ENCODE measurements around the gene DNAH5.
"Not testable (repeated sequence)": the region's sequence is repeated elsewhere in the genome, so short reads cannot be mapped to it uniquely, and the experiment has no call there.

The DNAH5 gene

GRCh38 chr5:13821366-13821765, 123.1 kb downstream of the DNAH5 start:
- DNase-seq = no peak

DNA sequence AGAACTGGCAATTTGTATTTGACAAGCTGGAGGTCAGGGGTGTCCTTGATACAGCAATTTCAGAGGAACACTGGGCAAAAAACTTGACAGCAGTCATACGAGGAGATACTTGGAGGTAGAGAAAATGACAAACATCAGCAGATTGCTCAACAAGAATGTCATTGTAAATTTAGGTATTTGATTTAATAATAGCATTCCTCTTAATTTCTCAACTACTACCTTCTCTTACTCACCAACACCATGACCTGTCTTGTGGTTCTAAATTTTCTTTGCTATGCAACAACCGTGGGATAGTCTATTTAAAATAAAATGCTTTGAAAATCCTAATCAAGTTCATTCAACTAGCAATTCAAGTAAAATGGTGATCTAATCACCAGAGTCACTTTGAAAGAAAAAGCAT, 128.4 kb downstream of the DNAH5 start:
- no peak for DNase-seq

GRCh38 chr5:13814301-13814700, 130.2 kb downstream of the DNAH5 start:
- peak; percentile 25 to 51 for DNase-seq

- no peak for DNase-seq
Measured at GRCh38 chr5:13809921-13810320, 134.6 kb downstream of the DNAH5 start.

GRCh38 chr5:13804336-13804735, 140.2 kb downstream of the DNAH5 start:
- no peak for DNase-seq

DNA sequence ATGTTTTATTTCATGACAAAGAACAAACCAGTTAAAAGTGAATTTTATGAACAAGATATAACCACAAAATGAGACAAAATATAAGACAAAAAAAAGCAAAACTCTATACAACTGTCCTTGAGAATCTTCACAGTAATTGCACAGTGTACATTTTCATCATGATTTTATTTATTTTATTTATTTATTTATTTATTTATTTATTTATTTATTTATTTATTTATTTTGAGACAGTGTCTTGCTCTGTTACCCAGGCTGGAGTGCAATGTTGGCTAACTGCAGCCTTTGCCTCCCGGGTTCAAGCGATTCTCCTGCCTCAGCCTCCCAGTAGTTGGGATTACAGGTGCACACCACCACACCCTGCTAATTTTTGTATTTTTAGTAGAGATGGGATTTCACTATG, 145.9 kb downstream of the DNAH5 start:
- DNase-seq = not testable (repeated sequence)

GRCh38 chr5:13785781-13786415, 158.6 kb downstream of the DNAH5 start:
- DNase-seq = no peak

- no peak for DNase-seq
Measured at GRCh38 chr5:13783726-13784125, 160.8 kb downstream of the DNAH5 start.

GRCh38 chr5:13780081-13780480, 164.4 kb downstream of the DNAH5 start:
- no peak for DNase-seq

DNA sequence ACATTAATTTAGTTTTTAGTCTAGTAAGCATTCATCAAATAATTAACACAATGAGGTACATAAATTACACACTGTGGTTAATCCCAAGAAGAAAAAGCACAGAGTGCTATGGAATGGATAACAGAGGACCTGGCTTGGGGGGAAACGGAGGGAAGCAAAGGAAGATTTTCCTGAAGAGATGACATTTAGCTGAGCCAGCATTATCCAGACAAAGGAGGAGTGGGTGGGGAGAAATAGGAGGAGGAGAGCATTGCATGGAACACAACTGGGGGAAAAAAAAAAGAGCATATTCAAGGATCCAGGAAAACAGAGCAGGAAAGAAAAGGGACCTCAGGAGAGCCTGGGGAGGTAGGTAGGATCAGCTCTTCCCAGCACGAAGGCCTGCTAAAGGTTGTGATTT, 170.8 kb downstream of the DNAH5 start:
- DNase-seq = no peak

- no peak for DNase-seq
Measured at GRCh38 chr5:13771011-13771571, 173.4 kb downstream of the DNAH5 start.

- DNase-seq = no peak
Measured at GRCh38 chr5:13766236-13766635, 178.3 kb downstream of the DNAH5 start.

- DNase-seq = no peak
Measured at GRCh38 chr5:13763719-13764118, 180.8 kb downstream of the DNAH5 start.

GRCh38 chr5:13749766-13750165, 194.7 kb downstream of the DNAH5 start:
- DNase-seq = no peak

- DNase-seq = no peak
Measured at GRCh38 chr5:13746026-13746425, 198.5 kb downstream of the DNAH5 start.

GRCh38 chr5:13745508-13745907, 199.0 kb downstream of the DNAH5 start:
- no peak for DNase-seq

GRCh38 chr5:13740471-13740870, 204.0 kb downstream of the DNAH5 start:
- DNase-seq = no peak

DNA sequence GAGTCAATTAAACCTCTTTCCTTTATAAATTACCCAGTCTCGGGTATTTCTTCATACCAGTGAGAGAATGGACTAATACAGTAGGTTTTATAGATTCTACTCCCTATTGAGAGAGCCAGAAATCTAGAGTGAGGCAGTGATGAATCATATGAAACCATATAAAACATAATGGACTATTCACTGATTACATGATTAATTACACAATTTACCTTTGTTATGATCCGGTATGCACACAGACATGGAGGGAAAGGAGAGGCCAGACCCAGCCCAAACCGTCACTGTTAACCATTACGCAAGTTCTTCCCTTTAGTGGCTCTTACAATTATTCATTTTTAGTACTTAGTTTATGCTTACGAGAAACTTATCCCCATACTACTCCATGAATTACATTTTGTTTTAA, 205.0 kb downstream of the DNAH5 start:
- DNase-seq = no peak

- DNase-seq = no peak
Measured at GRCh38 chr5:13735691-13736090, 208.8 kb downstream of the DNAH5 start.

DNA sequence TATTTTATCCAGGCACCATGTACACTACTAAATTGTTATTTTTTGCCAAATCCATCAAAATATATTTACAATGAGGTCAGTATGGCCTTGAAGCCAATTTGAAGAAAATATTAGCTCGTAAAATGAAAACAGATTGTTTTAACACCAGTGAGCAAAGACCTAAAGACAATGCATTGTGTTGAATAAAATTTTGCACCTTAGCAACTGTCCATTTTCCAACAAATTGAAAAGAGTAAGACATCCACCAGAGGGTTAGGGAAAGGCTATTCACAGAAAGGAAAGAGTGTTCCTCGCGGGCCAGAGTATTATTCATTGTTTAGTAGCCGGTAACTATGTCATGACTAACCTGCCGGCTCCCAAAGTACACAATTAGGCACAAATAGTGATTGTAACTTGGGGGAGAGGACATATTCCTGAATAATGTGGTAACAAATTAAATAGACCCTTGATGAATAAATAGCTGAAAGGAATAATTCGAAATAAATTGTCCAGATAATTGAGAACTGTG, 213.3 kb downstream of the DNAH5 start:
- DNase-seq = no peak

GRCh38 chr5:13708906-13709305, 235.6 kb downstream of the DNAH5 start:
- DNase-seq = no peak

DNA sequence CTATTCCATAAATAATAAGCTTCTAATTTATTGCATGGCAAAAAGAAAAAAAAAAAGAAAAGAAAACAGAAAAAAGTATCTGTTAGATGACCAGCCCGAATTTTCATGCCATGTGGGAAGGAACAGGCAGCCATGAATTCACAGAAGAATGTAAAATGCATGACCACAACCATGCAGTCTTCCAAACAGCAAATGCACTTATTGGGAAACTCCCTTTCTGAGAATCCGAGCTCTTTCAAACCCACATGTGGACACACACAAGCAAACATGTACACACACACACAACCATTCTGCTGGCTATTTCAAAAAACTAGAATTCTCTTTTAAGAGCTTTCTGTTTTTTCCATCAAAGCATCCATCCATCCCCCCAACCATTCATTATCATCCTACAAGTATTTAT, 236.1 kb downstream of the DNAH5 start:
- no peak for DNase-seq

DNA sequence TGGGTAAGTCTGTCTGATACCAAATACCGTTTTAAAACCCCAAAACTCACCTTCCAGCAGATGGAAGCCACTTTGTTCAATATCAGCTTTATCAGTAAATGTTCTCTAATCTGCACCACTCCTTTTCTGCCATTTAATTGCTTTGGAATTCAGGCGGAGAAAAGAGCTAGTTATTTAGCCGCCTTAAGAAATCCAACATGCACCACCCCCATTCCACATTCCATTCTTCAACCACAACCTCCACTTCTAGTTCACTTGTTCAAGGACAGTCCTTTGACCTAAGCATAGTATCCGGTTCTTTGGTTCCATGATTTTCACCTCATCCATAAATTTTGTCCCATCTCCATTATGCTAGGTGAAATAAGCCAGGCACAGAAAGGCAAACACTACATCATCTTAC, 240.1 kb downstream of the DNAH5 start:
- no peak for DNase-seq

DNA sequence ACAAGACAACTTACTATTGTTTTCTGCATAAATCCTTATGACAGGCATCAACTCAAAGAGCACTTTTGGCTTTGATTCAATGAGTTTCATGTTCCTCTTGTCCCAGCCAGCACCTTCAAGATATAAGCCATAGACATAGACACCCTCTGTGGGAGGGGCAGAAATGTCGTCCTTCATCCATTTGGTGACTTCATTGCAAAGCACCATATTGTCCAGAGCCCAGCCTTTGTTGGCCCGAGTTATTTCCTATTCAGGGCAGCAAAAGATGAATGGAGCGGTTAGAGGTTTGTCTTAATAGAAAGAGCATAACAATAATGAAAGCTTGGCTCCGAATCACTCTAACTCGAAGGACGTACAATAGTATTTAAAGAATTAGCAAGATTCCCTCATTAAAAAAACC, 243.9 kb downstream of the DNAH5 start:
- no peak for DNase-seq

GRCh38 chr5:13698885-13699284, 245.6 kb downstream of the DNAH5 start:
- DNase-seq = no peak

Data from NCI-H446 (cell line).